GM19463 (cell line): ENCODE data around the gene CHST6.
A peak's percentile ranks its signal among the peaks of the same experiment; 100 is the strongest.
"Not testable (repeated sequence)": the region's sequence is repeated elsewhere in the genome, so short reads cannot be mapped to it uniquely, and the experiment has no call there.

Source experiments
- ATAC-seq: cut with Tn5 transposase; IDR thresholded peaks from one replicate; pipeline ENCODE4 v1.9.1; 2021; ENCODE audit warnings: mild to moderate bottlenecking, moderate library complexity; ENCODE audit not compliant: unreplicated experiment

Gene CHST6

DNA sequence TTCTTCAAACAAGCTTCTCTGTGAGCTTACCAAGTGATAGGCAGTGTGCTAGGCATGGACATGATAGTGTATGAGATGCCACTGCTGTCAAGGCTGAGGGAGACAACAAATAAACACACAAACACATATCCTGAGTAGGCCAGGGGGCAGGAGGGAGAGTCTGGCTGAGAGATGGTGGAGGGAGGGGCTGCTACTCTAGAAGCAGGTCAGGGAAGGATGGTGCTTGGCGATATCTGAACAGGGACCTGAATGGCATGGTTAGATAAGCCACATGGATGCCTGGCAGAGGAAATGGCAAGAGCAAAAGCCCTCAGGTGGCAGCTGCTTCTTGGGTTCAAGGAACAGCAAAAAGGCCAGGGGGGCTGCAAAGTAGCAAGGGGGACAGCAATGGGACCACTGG lies 8.6 kb upstream of the CHST6 start:
- no peak for ATAC-seq

- no peak for ATAC-seq
These were observed 7.8 kb upstream of the CHST6 start for GRCh38 chr16:75502916-75503605.

GRCh38 chr16:75501820-75502219 lies 6.6 kb upstream of the CHST6 start:
- ATAC-seq, result not testable (repeated sequence)

DNA sequence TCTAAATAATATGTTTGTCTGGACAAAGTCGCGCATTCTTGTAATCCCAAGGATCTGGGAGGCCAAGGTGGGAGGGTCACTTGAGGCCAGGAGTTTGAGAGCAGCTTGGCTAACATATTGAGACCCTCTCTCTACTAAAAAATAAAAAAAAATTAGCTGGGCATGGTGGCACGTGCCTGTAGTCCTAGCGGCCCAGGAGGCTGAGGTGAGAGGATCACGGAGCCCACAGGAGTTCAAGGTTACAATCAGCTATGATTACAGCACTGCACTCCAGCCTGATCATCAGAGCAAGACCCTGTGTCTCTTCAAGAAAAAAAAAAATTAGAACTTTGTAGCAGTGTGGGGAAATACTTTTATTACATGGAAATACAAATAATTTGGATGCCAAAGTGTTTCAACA lies 6.1 kb upstream of the CHST6 start:
- no peak for ATAC-seq

DNA sequence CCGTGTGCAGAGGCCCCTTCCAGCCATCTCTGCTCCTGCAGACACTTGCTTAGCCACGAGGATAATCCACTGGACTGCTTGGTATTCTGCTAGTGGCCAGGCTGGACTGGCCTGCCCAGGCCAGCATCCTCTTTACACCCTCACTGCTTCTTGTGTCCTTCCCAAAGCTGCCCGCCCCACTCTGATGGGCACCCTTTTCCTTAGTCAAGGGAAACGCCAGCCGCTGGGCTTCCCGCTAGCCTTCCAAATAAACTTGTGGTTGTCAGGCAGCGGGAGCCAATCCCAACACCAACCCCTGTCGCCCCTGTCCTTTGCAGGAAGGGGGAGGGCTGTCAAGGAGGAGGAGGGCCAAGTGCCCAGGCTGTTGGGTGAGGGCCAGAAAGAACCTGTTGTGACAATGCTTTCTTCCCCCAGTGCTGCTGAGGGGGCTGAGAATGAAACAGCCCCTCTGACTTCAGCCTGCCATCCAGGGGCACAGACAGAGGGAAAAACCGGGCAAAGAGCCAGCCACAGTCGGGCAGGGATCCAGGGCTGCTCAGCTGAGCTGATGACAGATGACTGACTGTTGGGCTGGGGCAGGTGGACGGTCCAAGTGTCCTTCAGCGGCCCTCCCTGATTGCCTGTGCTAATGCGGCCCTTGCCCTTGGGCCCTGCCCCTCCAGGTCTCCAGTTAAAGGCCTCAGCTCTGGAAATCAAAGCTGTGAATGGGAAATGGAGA lies 3.5 kb upstream of the CHST6 start:
- not testable (repeated sequence) for ATAC-seq

DNA sequence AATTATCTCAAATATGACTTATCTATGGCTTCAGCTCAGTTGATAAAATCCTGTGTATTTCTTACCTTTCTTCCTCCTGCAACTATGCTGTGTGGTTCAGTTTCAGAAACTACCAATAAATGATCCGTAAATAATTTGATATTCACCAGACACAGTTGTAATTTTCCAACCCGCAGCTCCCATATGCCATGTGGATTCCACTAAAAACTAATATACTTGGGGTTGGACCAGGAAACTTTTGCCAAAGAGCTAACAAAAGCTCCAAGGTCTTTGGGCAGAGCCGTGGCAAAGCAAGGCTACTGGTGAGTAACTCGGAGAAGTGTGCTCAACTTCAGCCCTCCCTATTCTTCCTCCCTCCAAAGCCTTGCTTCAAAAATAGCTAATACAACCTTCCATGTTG lies 2.3 kb upstream of the CHST6 start:
- ATAC-seq, result no peak

DNA sequence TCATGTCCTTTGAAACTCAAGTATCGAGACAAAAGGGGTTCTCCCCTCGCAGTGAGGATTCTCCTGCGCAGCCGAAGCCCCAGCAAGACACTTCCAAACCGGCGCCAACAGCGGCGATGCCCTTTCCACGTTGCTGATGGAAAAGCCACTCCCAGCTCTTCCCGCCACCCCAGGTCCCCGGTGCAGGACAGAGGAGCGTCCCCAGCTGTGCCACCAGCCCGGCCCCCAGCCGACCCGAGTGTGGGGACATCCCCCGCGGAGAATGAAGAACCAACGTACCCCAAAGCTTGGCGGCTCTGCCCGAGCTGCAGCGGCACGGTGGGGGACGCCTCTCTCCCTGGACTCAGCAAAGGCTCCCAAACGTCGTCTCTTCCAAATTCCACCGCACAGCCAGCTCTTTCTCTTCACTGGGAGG lies 573 bp downstream of the CHST6 start:
- no peak for ATAC-seq

- ATAC-seq, result no peak
These were observed 1.1 kb downstream of the CHST6 start for GRCh38 chr16:75494184-75494583.

GRCh38 chr16:75491876-75492275 lies 3.4 kb downstream of the CHST6 start:
- no peak for ATAC-seq

DNA sequence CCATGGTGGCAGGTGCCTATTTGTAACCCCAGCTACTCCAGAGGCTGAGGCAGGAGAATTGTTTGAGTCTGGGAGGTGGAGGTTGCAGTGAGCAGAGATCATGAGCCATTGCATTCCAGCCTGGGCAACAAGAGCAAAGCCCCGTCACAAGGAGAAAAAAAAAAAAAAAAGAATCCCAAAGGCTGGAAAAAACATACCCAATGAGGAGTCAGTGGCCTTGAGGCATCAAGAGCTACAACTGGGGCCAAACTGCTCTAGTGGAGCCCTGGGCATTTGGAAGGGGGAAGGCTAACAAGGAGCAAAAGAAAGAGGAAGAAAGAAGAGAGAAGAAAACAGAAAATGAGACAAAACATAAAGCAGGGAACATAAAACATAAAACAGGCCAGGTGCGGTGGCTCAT lies 6.9 kb downstream of the CHST6 start:
- ATAC-seq, result no peak

GRCh38 chr16:75486676-75487313 lies 8.4 kb downstream of the CHST6 start:
- ATAC-seq, result peak; percentile 70

DNA sequence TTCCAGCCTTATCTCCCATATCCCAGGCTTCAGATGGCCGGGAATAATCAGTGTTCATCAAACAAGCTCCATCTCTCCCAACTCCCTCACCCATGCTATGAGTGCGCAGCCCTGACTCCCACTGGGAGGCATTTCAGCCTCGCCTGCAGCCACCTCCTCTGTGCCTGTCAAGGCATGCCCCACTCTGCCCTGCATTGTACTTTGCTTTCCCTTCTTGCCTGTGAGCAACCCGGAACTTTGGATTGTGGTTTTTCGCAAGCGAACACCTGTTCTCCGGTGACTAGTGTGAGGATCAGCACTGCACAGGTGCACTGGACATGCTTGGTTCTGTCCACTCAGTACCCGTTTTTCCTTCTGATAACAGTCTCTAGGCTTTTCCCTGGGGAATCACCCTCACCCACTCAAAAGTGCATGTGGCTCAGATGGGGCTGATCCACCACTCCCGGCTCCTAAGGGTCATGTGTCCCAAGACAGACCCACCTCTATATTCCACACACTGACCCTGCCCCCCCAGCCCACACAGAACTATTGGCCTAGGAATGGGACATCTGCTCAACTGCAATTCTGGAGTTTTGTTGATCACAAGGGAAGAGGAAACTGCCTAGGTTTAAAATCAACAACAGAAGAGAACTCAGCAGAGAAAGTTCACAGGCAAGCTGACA lies 9.1 kb downstream of the CHST6 start:
- ATAC-seq, result no peak

- no peak for ATAC-seq
These were observed 9.8 kb downstream of the CHST6 start for GRCh38 chr16:75485230-75486013.

DNA sequence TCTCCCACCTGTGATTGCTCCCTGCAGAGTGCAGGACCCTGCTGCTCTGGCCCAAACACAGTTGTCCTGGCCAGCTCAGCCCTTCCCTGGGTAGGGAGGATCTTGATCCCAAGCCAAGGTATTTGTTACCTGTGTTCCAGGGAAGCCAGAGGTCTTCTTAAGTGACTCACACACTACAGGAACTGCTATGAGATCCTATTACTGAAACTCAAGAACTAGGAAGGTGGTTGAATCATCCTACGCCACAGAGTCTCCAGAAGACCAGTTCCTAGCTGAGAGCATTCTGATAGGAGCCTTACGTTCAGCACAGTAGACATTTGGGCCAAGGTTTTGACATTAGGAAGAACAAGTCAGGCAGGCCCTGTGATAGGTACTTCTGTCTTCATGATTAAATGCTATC lies 12.0 kb downstream of the CHST6 start:
- ATAC-seq, result no peak

- no peak for ATAC-seq
These were observed 12.6 kb downstream of the CHST6 start for GRCh38 chr16:75482434-75483205.

- ATAC-seq, result no peak
These were observed 13.8 kb downstream of the CHST6 start for GRCh38 chr16:75481475-75481874.

- ATAC-seq, result no peak
These were observed 15.7 kb downstream of the CHST6 start for GRCh38 chr16:75479421-75479990.

DNA sequence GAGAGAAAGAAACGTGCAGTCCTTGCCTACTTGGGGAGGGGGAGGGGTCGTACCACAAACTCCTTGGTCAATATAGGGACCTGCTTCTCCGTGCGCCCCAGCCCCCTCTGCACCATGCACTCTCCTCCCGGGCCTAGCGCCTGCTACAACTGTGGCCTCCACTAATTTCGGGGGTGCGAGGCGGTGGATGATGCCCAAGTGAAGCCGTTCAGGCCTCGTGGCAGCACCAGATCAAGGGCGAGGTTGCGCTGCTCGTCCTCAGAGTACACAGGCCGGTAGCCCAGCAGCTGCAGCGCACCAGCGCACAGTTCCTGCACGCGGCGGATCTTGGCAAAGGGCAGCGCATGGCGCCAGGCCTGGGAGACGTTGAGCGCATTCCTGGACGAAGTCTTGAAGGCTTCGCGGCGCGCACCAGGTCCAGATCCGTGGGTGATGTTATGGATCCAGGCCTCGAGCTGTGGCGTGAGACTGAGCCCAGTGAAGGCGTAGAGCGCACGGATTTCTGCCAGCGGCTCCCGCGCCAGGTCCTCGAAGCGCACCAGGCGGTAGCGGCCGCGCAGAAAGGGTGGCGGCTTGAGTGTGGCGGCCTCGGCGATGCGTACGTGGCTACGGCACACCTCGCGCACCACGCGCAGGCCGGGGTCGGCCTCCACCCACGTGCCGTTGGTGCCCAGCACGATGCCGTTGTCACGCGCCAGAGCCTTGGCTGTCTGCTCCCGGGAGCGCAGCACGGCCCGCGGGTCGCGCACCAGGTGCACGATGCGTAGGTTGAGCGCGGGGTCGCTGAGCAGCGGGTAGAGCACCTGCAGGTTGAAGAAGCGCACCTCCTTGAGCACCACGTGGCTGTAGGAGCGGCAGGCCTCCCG lies 16.5 kb downstream of the CHST6 start:
- no peak for ATAC-seq
